ENCODE measurements around the gene NBEAL2. TPM values are rescaled to one million over a fixed set of nuclear protein-coding genes. Genes with fewer than 3 reads are reported as not detected.

The NBEAL2 gene
- total and polyA plus RNA-seq, 2 experiments from 2014 or later, result 38.6 to 42.2 TPM

- no peak for TF ChIP-seq CTCF (IDR thresholded peaks at IDR 0.05; ENCODE audit: poor library complexity)
- no peaks in the 10 kb centered on the region for H3K27me3 ChIP-seq
- H3K79me2 ChIP-seq, result peaks cover 56% of the 10 kb centered on the region
- H3K9me3 ChIP-seq (ENCODE audit: low read depth), result no peaks in the 10 kb centered on the region
- no peak for DNase-seq (ENCODE audit: low spot score)
- H3K4me3 ChIP-seq, result no peak overlapping the region
- no peak overlapping the region for H3K27ac ChIP-seq
- no peaks in the 10 kb centered on the region for H4K20me1 ChIP-seq (ENCODE audit: insufficient read depth, poor library complexity, severe bottlenecking)
- no peak overlapping the region for H2AFZ ChIP-seq
- 91% methylated on average over 11 of the region's 11 CpGs for WGBS (ENCODE audit: low lambda C conversion rate, missing lambda C conversion rate)
- H3K36me3 ChIP-seq (replicated peaks; ENCODE audit: insufficient read depth, low read depth), result no peaks in the 10 kb centered on the region
- no peaks in the 10 kb centered on the region for H3K9me2 ChIP-seq (replicated peaks; ENCODE audit: insufficient read depth)
- no peak overlapping the region for H3K4me2 ChIP-seq
- peaks cover 25% of the 10 kb centered on the region for H3K4me1 ChIP-seq (ENCODE audit: insufficient read depth)
Measured at GRCh38 chr3:46984591-46985459, 5.4 kb downstream of the NBEAL2 start.

- Histone ChIP-seq H3K79me2 (peaks cover 51% of the 10 kb centered on the region), H3K4me2 (no peak overlapping the region), H3K36me3 (replicated peaks; ENCODE audit: insufficient read depth, low read depth) (no peaks in the 10 kb centered on the region), H4K20me1 (ENCODE audit: insufficient read depth, poor library complexity, severe bottlenecking) (no peaks in the 10 kb centered on the region), H3K27ac (no peak overlapping the region), H3K9me3 (ENCODE audit: low read depth) (no peaks in the 10 kb centered on the region), H3K4me1 (ENCODE audit: insufficient read depth) (peaks cover 25% of the 10 kb centered on the region), H3K4me3 (no peak overlapping the region), H3K27me3 (no peaks in the 10 kb centered on the region), H3K9me2 (replicated peaks; ENCODE audit: insufficient read depth) (no peaks in the 10 kb centered on the region), H2AFZ (no peak overlapping the region)
- no peak for TF ChIP-seq EZH2phosphoT487 (IDR thresholded peaks at IDR 0.05; ENCODE audit: low read depth, severe bottlenecking, unreplicated experiment)
- TF ChIP-seq EZH2 (IDR thresholded peaks at IDR 0.05; ENCODE audit: borderline replicate concordance), result no peak
- no peak for TF ChIP-seq CTCF (IDR thresholded peaks at IDR 0.05; ENCODE audit: poor library complexity)
- DNase-seq (ENCODE audit: low spot score), result no peak
- 93% methylated on average over 5 of the region's 5 CpGs for WGBS (ENCODE audit: low lambda C conversion rate, missing lambda C conversion rate)
Measured at GRCh38 chr3:46985588-46985987, 6.1 kb downstream of the NBEAL2 start.

GRCh38 chr3:46986055-46986730 lies 6.7 kb downstream of the NBEAL2 start:
- H3K9me3 ChIP-seq (ENCODE audit: low read depth), result no peaks in the 10 kb centered on the region
- no peak overlapping the region for H3K4me3 ChIP-seq
- no peaks in the 10 kb centered on the region for H3K9me2 ChIP-seq (replicated peaks; ENCODE audit: insufficient read depth)
- no peak overlapping the region for H2AFZ ChIP-seq
- no peaks in the 10 kb centered on the region for H3K27me3 ChIP-seq
- H3K79me2 ChIP-seq, result peaks cover 45% of the 10 kb centered on the region
- H3K4me1 ChIP-seq (ENCODE audit: insufficient read depth), result peaks cover 25% of the 10 kb centered on the region
- no peak overlapping the region for H3K27ac ChIP-seq
- H4K20me1 ChIP-seq (ENCODE audit: insufficient read depth, poor library complexity, severe bottlenecking), result no peaks in the 10 kb centered on the region
- TF ChIP-seq EZH2phosphoT487 (IDR thresholded peaks at IDR 0.05; ENCODE audit: low read depth, severe bottlenecking, unreplicated experiment) (no peak), CTCF (IDR thresholded peaks at IDR 0.05; ENCODE audit: poor library complexity) (no peak), EZH2 (IDR thresholded peaks at IDR 0.05; ENCODE audit: borderline replicate concordance) (no peak)
- no peaks in the 10 kb centered on the region for H3K36me3 ChIP-seq (replicated peaks; ENCODE audit: insufficient read depth, low read depth)
- 100% methylated on average over 4 of the region's 4 CpGs for WGBS (ENCODE audit: low lambda C conversion rate, missing lambda C conversion rate)
- no peak overlapping the region for H3K4me2 ChIP-seq
- no peak for DNase-seq (ENCODE audit: low spot score)

All from hepatocyte (in vitro differentiated cells).